SK-N-SH (cell line): Measurements from ENCODE around the gene SLC35E2B. TPM values are rescaled to one million over a fixed set of nuclear protein-coding genes. Genes with fewer than 3 reads are reported as not detected.
"Not testable (repeated sequence)": the region's sequence is repeated elsewhere in the genome, so short reads cannot be mapped to it uniquely, and the experiment has no call there.

Source experiments
- CTCF ChIA-PET: fragments of 300-600, 350-600 bp; formaldehyde crosslinking; extraction: SDS; loops from one replicate; lab custom pipeline; 2021; lab: Yijun Ruan, JAX
- POLR2A ChIA-PET: fragments of 350-600 bp; sonication (Branson Sonifier 250); formaldehyde crosslinking; extraction: SDS; loops from one replicate; lab custom pipeline; 2020; ENCODE audit warnings: antibody characterized with exemption, inconsistent platforms; lab: Yijun Ruan, JAX
- DNase-seq: peaks from one replicate; pipeline ENCODE4 v3.0.0; 2012
- H2AFZ ChIP-seq: fragments of 200-600 bp; sonication (generic); 2 replicates; pipeline ENCODE4 v1.8.1; 2016; ENCODE audit warnings: antibody characterized with exemption, mild to moderate bottlenecking, low read depth
- H3F3A ChIP-seq: fragments of 200-600 bp; sonication (generic); replicated peaks from 2 replicates; pipeline ENCODE3; 2016; ENCODE audit warnings: antibody characterized with exemption, mild to moderate bottlenecking; ENCODE audit not compliant: insufficient read depth
- H3K27ac ChIP-seq, 2 experiments: fragments of 200-500 bp in 1 of 2; fragments of 200-600 bp in 1 of 2; sonication (Bioruptor generic) in 1 of 2; sonication (generic), shearing (Covaris generic) in 1 of 2; 2 replicates each; pipeline versions ENCODE4 v1.5.1 to v1.6.1; 2014 to 2016; ENCODE audit warnings: low read depth in 2 of 2, inconsistent platforms in 1 of 2, low read length in 1 of 2, mild to moderate bottlenecking in 1 of 2, mixed read lengths in 1 of 2
- H3K27me3 ChIP-seq: fragments of 200-600 bp; sonication (generic), shearing (Covaris generic); 2 replicates; pipeline ENCODE4 v1.6.1; 2016; ENCODE audit warnings: mixed run types; ENCODE audit not compliant: insufficient read depth
- H3K36me3 ChIP-seq, 2 experiments: fragments of 200-500 bp in 1 of 2; fragments of 200-600 bp in 1 of 2; sonication (Bioruptor generic) in 1 of 2; sonication (generic) in 1 of 2; replicated peaks in 1 of 2; 2 replicates each; pipeline versions ENCODE3 to v1.5.1; 2014 to 2016; ENCODE audit warnings: low read length in 1 of 2, mild to moderate bottlenecking in 1 of 2; ENCODE audit not compliant: insufficient read depth in 2 of 2, control insufficient read depth in 1 of 2
- H3K4me1 ChIP-seq, 2 experiments: fragments of 200-500 bp in 1 of 2; fragments of 200-600 bp in 1 of 2; sonication (Bioruptor generic) in 1 of 2; sonication (generic), shearing (Covaris generic) in 1 of 2; 2 replicates each; pipeline versions ENCODE4 v1.5.1 to v1.6.1; 2014 to 2016; ENCODE audit warnings: low read depth in 1 of 2, low read length in 1 of 2, mixed run types in 1 of 2; ENCODE audit not compliant: insufficient read depth in 2 of 2, control insufficient read depth in 1 of 2
- H3K4me2 ChIP-seq: fragments of 200-600 bp; sonication (generic), shearing (Covaris generic); 2 replicates; pipeline ENCODE4 v1.6.1; 2017; ENCODE audit warnings: mixed run types
- H3K4me3 ChIP-seq, 2 experiments: fragments of 200-500 bp in 1 of 2; fragments of 200-600 bp in 1 of 2; sonication (Bioruptor generic) in 1 of 2; sonication (generic), shearing (Covaris generic) in 1 of 2; 2 replicates each; pipeline versions ENCODE4 v1.5.1 to v1.8.1; 2014 to 2016; ENCODE audit warnings: low read depth in 2 of 2, inconsistent platforms in 1 of 2, low read length in 1 of 2, mild to moderate bottlenecking in 1 of 2, mixed read lengths in 1 of 2, moderate library complexity in 1 of 2
- H3K79me2 ChIP-seq: fragments of 200-600 bp; sonication (generic); 2 replicates; pipeline ENCODE4 v1.8.1; 2017; ENCODE audit warnings: mild to moderate bottlenecking; ENCODE audit not compliant: insufficient read depth
- H3K9ac ChIP-seq: fragments of 200-600 bp; sonication (generic); 2 replicates; pipeline ENCODE4 v1.6.1; 2017; ENCODE audit warnings: mixed run types
- H3K9me2 ChIP-seq: fragments of 200-600 bp; sonication (generic); 2 replicates; pipeline ENCODE4 v1.6.1; 2017; ENCODE audit warnings: mixed run types
- H3K9me3 ChIP-seq: fragments of 200-600 bp; sonication (generic); 2 replicates; pipeline ENCODE4 v1.6.1; 2017; ENCODE audit warnings: mixed run types, mild to moderate bottlenecking, moderate library complexity
- H4K20me1 ChIP-seq: fragments of 200-600 bp; sonication (generic); 2 replicates; pipeline ENCODE4 v1.6.1; 2017; ENCODE audit warnings: mild to moderate bottlenecking, mixed run types; ENCODE audit not compliant: insufficient read depth
- WGBS: methylation state at CpG from one replicate; pipeline ENCODE4 v1.1.6; 2017; ENCODE audit warnings: low lambda C conversion rate; 5-methylcytosine and 5-hydroxymethylcytosine counted together
- polyA plus RNA-seq, 3 experiments: library from polyadenylated mRNA; depleted of rRNA; stranded (reverse); fragments of >200 nt; gene quantifications; 2 replicates each; pipeline ENCODE4 v1.2.3, GENCODE V29; 2012

The SLC35E2B gene
- polyA plus RNA-seq, 1 of the 3 experiments (the other 2 are of a cell fraction): 20.5 TPM

DNA sequence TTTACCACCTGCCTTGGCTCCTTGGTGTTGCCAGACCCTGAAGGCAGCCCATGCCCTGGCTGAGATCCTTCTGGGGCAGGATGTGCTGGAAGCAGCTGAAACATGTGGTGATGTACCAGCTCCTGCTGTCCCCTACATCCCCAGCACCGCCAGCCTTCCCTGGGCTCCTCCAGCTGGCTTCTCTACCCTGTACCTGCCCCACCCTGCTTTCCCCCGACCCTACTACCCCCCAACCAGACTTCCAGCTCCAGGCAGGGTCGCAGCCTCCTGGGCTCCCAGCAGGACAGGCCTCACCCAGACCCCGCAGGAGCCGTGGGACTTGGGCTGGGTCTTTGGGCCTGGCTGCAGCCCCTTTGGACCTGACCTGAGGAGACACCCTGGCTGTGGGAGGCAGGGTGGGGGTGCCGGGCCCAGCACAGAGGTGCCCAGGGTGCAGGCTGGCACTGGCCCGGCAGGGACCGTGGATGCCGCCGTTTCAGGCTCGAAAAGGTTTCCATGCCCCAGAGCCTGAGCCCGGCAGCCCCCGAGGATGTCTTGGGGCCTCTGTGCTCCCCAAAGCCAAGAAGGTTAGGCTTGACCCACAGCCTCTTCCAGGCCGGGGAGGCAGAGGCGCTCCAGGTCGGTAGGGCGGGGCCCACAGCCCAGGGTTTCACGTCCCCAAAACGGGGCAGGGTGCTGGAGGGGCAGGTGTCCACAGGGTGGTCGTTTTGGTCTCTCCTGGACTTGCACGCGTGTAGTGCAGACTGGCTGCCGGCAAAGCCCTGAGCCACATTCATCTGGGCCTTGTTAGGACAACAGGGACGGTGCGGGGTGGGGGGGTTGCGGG lies 5.0 kb upstream of the SLC35E2B start:
- H3K79me2 ChIP-seq, DNase-seq, H3K9me2 ChIP-seq, CTCF ChIA-PET, H2AFZ ChIP-seq, H3K27ac ChIP-seq, POLR2A ChIA-PET, H3F3A ChIP-seq, H3K36me3 ChIP-seq, H3K27me3 ChIP-seq, H3K9me3 ChIP-seq, H3K9ac ChIP-seq, H3K4me3 ChIP-seq, H3K4me2 ChIP-seq, H3K4me1 ChIP-seq, H4K20me1 ChIP-seq: not testable (repeated sequence)
- WGBS: 56% methylated on average over 5 of the region's 26 CpGs

DNA sequence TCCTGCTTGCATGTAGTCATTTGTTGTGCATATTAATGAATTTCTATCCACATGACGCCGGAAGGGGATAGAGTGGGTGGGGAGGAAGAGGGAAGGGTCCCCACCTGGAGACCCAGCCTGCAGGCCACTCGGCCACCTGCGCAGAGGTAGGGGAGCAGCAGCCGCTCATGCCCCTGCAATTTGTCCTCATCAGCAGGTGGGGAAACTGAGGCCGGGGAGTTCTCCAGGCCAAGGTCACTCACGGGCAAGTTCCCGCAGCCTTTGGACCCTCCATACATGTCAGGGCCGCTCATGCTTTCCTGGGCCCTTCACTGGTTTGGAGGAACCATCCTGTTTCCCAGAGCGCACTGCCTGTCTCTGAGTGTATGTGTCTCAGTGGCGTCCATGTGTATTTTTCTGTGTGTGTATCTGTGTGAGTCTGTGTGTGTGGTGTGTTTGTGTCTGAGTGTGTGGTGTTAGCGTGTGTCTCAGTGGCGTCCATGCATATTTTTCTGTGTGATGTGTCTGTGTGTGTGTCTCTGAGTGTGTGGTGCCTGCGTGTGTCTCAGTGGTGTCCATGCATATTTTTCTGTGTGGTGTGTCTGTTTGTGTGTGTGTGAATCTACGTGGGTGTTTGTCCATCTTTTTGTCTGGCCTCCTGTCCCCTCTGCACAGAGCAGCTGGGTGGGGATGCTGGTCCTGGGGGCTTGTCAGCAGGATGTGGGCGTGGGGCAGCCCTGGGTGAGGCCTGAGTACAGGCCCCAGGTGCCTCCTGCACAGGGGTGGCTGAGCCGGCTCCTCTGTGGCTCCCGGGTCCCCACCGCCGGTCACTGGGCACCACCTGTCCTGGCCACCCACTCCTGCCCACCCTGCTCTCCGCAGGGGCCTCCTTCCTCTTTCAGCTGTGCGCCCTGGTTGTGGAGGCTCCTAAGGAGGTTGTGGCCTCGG lies 4.1 kb upstream of the SLC35E2B start:
- not testable (repeated sequence) for H3K36me3 ChIP-seq, H3K4me2 ChIP-seq

DNA sequence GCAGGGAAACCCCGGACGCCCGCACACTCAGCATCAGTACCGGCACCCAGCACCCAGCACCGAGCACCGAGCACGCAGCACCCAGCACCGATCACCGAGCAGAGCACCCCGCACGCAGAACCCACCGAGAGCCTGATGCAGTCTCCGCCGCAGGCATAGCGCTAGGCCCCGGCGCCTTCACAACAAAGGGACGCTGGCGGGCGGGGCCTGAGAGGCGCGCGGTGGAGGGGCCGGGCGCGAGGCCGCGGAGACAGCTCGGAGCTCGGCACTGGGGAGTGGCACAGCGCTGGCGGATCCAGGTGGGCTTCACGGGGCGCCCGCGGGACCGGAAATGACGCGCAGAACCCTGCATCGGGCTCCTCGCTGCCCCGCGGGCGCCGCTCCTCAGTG lies 276 bp downstream of the SLC35E2B start:
- H3F3A ChIP-seq, H3K27me3 ChIP-seq, H3K4me2 ChIP-seq, H3K36me3 ChIP-seq, H3K4me1 ChIP-seq, CTCF ChIA-PET, H4K20me1 ChIP-seq, H2AFZ ChIP-seq, H3K9me3 ChIP-seq, H3K9me2 ChIP-seq, DNase-seq: not testable (repeated sequence)
- Histone ChIP-seq H3K27ac (peak overlapping the region; percentile 56 to 87), H3K79me2 (peaks cover 22% of the 10 kb centered on the region), H3K4me3 (peak overlapping the region; percentile 39 to 55; a peak in 2 of 4 replicates), H3K9ac (peak overlapping the region; percentile 66; the same call in 1 of the 2 replicates)
- WGBS: under 1% methylated on average over 23 of the region's 45 CpGs
- POLR2A ChIA-PET: interaction anchor here (0.6 kb wide), 1 partner anchor 114 kb away, joined by 3 read pairs; no protein-coding TSS in a partner anchor

More for the DNA sequence above, 4.1 kb upstream of the SLC35E2B start:
- H3K4me3 ChIP-seq, H3K9ac ChIP-seq, CTCF ChIA-PET, H3K27ac ChIP-seq, POLR2A ChIA-PET, H3K9me3 ChIP-seq, H3K27me3 ChIP-seq, H3K4me1 ChIP-seq, H3K79me2 ChIP-seq, H3F3A ChIP-seq, H3K9me2 ChIP-seq, H2AFZ ChIP-seq, DNase-seq, H4K20me1 ChIP-seq: not testable (repeated sequence)
- 92% methylated on average over 8 of the region's 23 CpGs for WGBS

DNA sequence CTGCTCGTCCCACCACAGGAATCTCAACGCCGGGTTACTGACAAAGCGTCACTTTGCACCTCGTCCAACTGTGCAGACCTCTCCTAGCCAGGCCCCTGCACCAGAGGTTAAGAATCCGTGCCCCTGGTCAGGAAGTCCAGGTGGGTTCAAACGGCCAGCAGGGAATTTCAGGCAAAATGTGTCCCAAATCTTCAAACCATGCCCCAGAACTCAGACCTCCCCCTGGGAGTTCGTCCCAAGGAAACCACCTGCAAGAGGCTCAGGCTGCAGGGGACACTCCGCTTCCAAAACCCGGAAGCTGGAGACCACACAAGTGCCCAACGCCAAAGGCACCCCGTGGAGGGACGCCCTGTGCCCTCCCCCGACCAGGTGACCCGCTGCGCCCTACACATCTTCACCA lies 1.2 kb downstream of the SLC35E2B start:
- H3K9me2 ChIP-seq, H3K9ac ChIP-seq, H3K4me2 ChIP-seq, H3K36me3 ChIP-seq, H3K4me1 ChIP-seq, H3K27me3 ChIP-seq, H4K20me1 ChIP-seq, DNase-seq, CTCF ChIA-PET, H2AFZ ChIP-seq, H3F3A ChIP-seq, H3K27ac ChIP-seq, H3K9me3 ChIP-seq, POLR2A ChIA-PET: not testable (repeated sequence)
- Histone ChIP-seq H3K79me2 (peaks cover 31% of the 10 kb centered on the region), H3K4me3 (peak overlapping the region in 1 of 2 experiments; percentile 36; a peak in 2 of 4 replicates)
- WGBS: no CpG with 5 or more reads among the region's 16 CpGs

DNA sequence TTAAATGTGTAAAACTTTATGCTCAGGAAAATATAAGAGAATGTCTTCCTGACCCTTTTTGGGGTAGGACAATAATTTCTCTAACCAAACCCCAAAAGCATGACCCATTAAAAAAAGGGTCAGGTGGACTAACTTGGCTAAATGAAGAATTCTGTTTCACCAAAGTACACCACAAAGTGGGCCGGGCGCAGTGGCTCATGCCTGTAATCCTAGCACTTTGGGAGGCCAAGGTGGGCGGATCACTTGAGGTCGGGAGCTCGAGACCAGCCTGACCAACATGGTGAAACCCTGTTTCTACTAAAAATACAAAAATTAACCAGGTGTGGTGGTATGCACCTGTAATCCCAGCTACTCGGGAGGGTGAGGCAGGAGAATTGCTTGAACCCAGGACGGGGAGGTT lies 3.1 kb downstream of the SLC35E2B start:
- 95% methylated on average over 6 of the region's 7 CpGs for WGBS
- H3K4me2 ChIP-seq, H3K27me3 ChIP-seq, CTCF ChIA-PET, H3K36me3 ChIP-seq, H3K27ac ChIP-seq, DNase-seq, H3K4me1 ChIP-seq, POLR2A ChIA-PET, H3K9ac ChIP-seq, H3K9me2 ChIP-seq, H3K4me3 ChIP-seq, H3K9me3 ChIP-seq, H3F3A ChIP-seq, H2AFZ ChIP-seq: not testable (repeated sequence)
- Histone ChIP-seq H4K20me1 (peaks cover 13% of the 10 kb centered on the region; the same call in 1 of the 2 replicates), H3K79me2 (peaks cover 48% of the 10 kb centered on the region)
